Activated naive CD8-positive, alpha-beta T cell treated with anti-CD3 and anti-CD28 coated beads, Interleukin-2, amount 50 U/mL, for 24 hours (primary cell): ENCODE measurements around the gene RHOB.
A peak's percentile ranks its signal among the peaks of the same experiment; 100 is the strongest.
"Not testable (repeated sequence)": the region's sequence is repeated elsewhere in the genome, so short reads cannot be mapped to it uniquely, and the experiment has no call there.

Experiments
- ATAC-seq: fragments of 150-1000 bp; cut with Tn5 transposase; one replicate; pipeline ENCODE4 v1.10.0; 2021
- DNase-seq: peaks from one replicate; pipeline ENCODE4 v3.0.0; 2021
- H3K27ac Mint-ChIP-seq: one replicate; pipeline ENCODE4 v1.8.0; 2021; ENCODE audit warnings: mild to moderate bottlenecking, mixed read lengths
- H3K27me3 Mint-ChIP-seq: one replicate; pipeline ENCODE4 v1.8.0; 2021; ENCODE audit warnings: mixed read lengths
- H3K36me3 Mint-ChIP-seq: one replicate; pipeline ENCODE4 v1.8.0; 2021; ENCODE audit warnings: low read depth, mixed read lengths
- H3K4me1 Mint-ChIP-seq: one replicate; pipeline ENCODE4 v1.8.0; 2021; ENCODE audit warnings: mixed read lengths
- H3K4me3 Mint-ChIP-seq: one replicate; pipeline ENCODE4 v1.8.0; 2021; ENCODE audit warnings: mild to moderate bottlenecking, moderate library complexity, mixed read lengths
- H3K9me3 Mint-ChIP-seq: one replicate; pipeline ENCODE4 v1.8.0; 2021; ENCODE audit warnings: mixed read lengths

Gene RHOB

DNA sequence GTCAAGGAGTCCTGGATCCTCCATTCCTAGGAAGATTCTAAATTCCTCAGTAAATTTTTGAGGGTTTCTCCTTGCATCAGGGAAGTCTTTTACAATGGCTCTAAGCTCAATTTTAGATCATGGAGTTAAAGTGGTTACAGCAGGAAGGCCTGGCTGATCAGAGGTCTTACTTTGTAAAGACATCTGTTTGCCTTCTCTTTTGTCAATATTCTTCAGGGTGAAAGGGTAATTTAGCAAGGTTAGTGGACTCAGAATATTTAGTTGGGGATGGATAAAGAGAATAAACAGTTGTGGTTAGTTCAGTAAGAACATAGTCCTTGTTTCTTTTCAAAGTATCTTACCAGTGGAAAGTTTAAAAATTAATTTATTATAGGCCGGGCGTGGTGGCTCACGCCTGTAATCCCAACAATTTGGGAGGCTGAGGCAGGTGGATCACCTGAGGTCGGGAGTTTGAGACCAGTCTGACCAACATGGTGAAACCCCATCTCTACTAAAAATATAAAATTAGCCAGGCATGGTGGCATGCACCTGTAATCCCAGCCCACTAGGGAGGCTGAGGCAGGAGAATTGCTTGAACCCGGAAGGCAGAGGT is 29.5 kb upstream of the RHOB start:
- H3K27ac Mint-ChIP-seq, DNase-seq, ATAC-seq, H3K9me3 Mint-ChIP-seq, H3K4me3 Mint-ChIP-seq, H3K36me3 Mint-ChIP-seq, H3K4me1 Mint-ChIP-seq: not testable (repeated sequence)
- peaks cover 10% of the 10 kb centered on the region for H3K27me3 Mint-ChIP-seq

DNA sequence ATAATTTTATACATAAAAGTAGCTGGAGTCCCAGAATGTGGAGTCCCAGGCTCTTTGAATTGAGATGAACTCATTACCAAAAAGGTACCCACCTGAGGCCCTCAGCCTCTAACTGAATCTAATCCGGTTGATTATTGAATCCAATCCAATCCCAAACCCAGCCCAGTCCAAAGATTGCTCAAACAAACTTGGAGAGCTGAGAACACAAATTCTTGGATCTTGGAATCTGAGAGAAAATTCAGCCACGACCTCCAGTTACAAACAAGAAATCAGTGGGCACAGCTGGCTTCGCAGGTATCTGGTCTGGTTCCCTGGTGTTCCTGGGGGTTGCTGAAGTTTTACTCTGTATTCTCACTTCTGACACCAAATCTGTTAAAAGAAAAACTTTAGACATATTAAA is 28.4 kb upstream of the RHOB start:
- Mint-ChIP-seq H3K27ac (no peak overlapping the region), H3K27me3 (peaks cover 10% of the 10 kb centered on the region), H3K9me3 (no peaks in the 10 kb centered on the region), H3K4me3 (no peak overlapping the region), H3K36me3 (no peaks in the 10 kb centered on the region), H3K4me1 (peaks cover 2% of the 10 kb centered on the region)
- ATAC-seq (no peak), DNase-seq (no peak)

GRCh38 chr2:20419007-20419576 is 27.8 kb upstream of the RHOB start:
- Mint-ChIP-seq H3K4me1 (peaks cover 8% of the 10 kb centered on the region), H3K27ac (no peak overlapping the region), H3K9me3 (no peaks in the 10 kb centered on the region), H3K4me3 (no peak overlapping the region), H3K27me3 (peaks cover 8% of the 10 kb centered on the region), H3K36me3 (no peaks in the 10 kb centered on the region)
- no peak for ATAC-seq
- DNase-seq = no peak

- Mint-ChIP-seq H3K4me3 (no peak overlapping the region), H3K4me1 (peaks cover 14% of the 10 kb centered on the region), H3K27ac (no peak overlapping the region), H3K9me3 (no peaks in the 10 kb centered on the region), H3K27me3 (peaks cover 8% of the 10 kb centered on the region), H3K36me3 (no peaks in the 10 kb centered on the region)
- DNase-seq = no peak
- no peak for ATAC-seq
These were observed 27.1 kb upstream of the RHOB start for GRCh38 chr2:20419752-20420151.

DNA sequence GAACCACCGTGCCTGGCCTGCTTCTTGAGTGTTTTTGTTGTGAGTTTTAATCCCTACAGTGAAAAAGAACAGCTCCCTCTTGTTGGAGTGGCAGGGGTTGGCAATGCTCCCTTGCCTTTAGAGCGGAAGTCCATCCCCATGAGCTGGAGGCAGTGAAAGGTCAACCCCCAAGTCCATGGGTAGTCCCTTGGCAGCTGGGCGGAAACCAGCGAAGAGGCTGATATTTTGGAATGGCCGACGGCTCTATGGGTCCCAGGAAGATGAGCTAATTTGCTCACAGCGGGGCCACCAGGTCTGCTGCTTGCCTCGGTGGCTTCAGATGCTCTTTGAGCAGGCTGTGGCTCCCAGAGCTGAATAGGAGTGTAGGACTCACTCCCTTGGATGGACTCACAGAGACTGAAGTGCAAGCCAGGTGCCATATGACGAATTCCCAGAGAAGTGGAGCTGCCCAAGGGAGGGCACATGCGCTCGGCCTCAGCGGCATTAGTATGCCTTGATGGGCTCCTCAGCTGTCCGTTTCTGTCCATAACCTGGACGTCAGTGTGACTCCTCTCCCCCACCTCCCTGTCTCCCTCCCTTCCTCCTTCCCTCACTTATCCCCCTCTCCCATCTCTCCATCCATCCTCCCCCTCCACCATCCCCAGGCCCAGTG is 25.4 kb upstream of the RHOB start:
- Mint-ChIP-seq H3K4me3 (no peak overlapping the region), H3K36me3 (no peaks in the 10 kb centered on the region), H3K4me1 (peaks cover 29% of the 10 kb centered on the region), H3K27me3 (peaks cover 6% of the 10 kb centered on the region), H3K27ac (no peak overlapping the region), H3K9me3 (no peaks in the 10 kb centered on the region)
- DNase-seq (no peak), ATAC-seq (no peak)

- H3K9me3 Mint-ChIP-seq = no peaks in the 10 kb centered on the region
- peaks cover 6% of the 10 kb centered on the region for H3K27me3 Mint-ChIP-seq
- DNase-seq (no peak), ATAC-seq (no peak)
- H3K4me1 Mint-ChIP-seq = peaks cover 29% of the 10 kb centered on the region
- H3K4me3 Mint-ChIP-seq = no peak overlapping the region
- H3K27ac Mint-ChIP-seq = no peak overlapping the region
- H3K36me3 Mint-ChIP-seq = no peaks in the 10 kb centered on the region
These were observed 24.9 kb upstream of the RHOB start for GRCh38 chr2:20421988-20422370.

DNA sequence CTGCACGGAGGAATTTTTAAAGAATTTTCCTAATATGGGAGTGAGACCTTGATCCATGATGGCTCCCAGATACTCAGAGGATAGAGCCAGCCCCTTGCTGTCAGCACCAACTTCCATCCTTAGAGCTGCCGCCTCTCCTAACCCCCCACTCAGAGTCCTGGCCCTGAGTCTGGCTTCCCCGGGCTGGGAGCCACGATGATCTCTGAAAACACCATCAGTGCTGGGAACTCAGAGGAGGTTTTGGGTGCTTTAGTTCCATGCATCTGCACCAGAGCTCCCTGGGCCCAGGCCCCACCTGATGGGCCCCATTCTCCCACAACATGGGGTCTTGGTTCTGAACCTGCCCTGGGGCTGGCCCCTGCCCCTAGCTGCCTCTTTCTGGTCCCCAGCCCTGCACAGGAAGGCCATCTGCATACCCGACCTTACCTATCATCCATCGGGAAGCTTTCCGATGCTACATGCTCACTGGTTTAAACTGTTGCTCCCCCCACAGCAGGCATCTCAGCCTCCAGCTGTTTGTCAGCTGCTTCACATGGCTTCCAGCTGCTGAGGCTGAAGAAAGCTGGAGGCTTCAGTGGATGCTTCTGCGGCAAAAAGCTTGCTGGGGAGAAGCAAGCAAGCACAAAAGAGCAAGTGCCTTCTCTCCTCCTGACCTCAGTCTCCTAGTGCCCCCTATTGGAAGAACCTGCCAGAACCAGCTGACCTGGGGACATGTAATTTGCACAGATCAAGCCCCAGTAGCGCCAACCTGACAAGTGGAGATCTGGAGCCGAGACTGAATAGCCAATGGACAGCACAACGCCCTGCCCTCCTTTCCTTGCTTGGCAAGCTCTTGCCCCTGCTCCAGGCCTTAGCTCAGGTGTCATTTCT is 24.2 kb upstream of the RHOB start:
- H3K9me3 Mint-ChIP-seq = no peaks in the 10 kb centered on the region
- H3K36me3 Mint-ChIP-seq = no peaks in the 10 kb centered on the region
- no peak overlapping the region for H3K27ac Mint-ChIP-seq
- no peak overlapping the region for H3K4me3 Mint-ChIP-seq
- DNase-seq (no peak), ATAC-seq (no peak)
- H3K4me1 Mint-ChIP-seq = peaks cover 29% of the 10 kb centered on the region
- H3K27me3 Mint-ChIP-seq = peaks cover 2% of the 10 kb centered on the region

GRCh38 chr2:20423359-20423758 is 23.5 kb upstream of the RHOB start:
- Mint-ChIP-seq H3K36me3 (no peaks in the 10 kb centered on the region), H3K27me3 (peaks cover 2% of the 10 kb centered on the region), H3K4me3 (no peak overlapping the region), H3K4me1 (peaks cover 29% of the 10 kb centered on the region), H3K9me3 (no peaks in the 10 kb centered on the region), H3K27ac (peak overlapping the region; percentile 10)
- DNase-seq (no peak), ATAC-seq (no peak)

GRCh38 chr2:20423847-20424246 is 23.0 kb upstream of the RHOB start:
- H3K4me1 Mint-ChIP-seq = peaks cover 29% of the 10 kb centered on the region
- no peak overlapping the region for H3K4me3 Mint-ChIP-seq
- H3K9me3 Mint-ChIP-seq = no peaks in the 10 kb centered on the region
- H3K36me3 Mint-ChIP-seq = no peaks in the 10 kb centered on the region
- ATAC-seq = no peak
- peak overlapping the region; percentile 10 for H3K27ac Mint-ChIP-seq
- peaks cover 2% of the 10 kb centered on the region for H3K27me3 Mint-ChIP-seq
- DNase-seq = no peak

GRCh38 chr2:20424300-20425290 is 22.3 kb upstream of the RHOB start:
- H3K4me3 Mint-ChIP-seq = peak overlapping the region; percentile 18
- peaks cover 35% of the 10 kb centered on the region for H3K4me1 Mint-ChIP-seq
- H3K27me3 Mint-ChIP-seq = peaks cover 2% of the 10 kb centered on the region
- no peaks in the 10 kb centered on the region for H3K9me3 Mint-ChIP-seq
- ATAC-seq = peak; percentile 44
- no peaks in the 10 kb centered on the region for H3K36me3 Mint-ChIP-seq
- DNase-seq = peak; percentile 27
- no peak overlapping the region for H3K27ac Mint-ChIP-seq

GRCh38 chr2:20425371-20425881 is 21.4 kb upstream of the RHOB start:
- no peaks in the 10 kb centered on the region for H3K27me3 Mint-ChIP-seq
- ATAC-seq (no peak), DNase-seq (no peak)
- H3K4me3 Mint-ChIP-seq = peak overlapping the region; percentile 18
- H3K9me3 Mint-ChIP-seq = no peaks in the 10 kb centered on the region
- peak overlapping the region; percentile 5 for H3K27ac Mint-ChIP-seq
- peaks cover 43% of the 10 kb centered on the region for H3K4me1 Mint-ChIP-seq
- no peaks in the 10 kb centered on the region for H3K36me3 Mint-ChIP-seq

DNA sequence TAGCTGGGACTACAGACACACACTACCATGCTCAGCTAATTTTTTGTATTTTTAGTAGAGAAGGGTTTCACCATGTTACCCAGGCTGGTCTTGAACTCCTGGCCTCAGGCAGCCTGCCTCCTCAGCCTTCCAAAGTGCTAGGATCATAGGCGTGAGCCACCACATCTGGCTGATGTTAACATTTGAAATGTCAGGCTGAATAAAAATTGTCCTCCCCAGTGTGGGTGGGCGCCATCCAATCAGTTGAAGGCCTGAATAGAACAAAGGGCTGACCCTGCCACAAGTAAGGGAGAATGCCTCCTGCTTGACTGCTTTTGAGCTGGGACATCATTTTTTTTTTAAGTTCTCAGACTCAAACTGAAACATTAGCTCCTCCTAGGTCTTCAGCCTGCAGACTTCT is 21.0 kb upstream of the RHOB start:
- DNase-seq = no peak
- H3K9me3 Mint-ChIP-seq = no peaks in the 10 kb centered on the region
- H3K36me3 Mint-ChIP-seq = no peaks in the 10 kb centered on the region
- no peaks in the 10 kb centered on the region for H3K27me3 Mint-ChIP-seq
- H3K4me3 Mint-ChIP-seq = no peak overlapping the region
- no peak overlapping the region for H3K27ac Mint-ChIP-seq
- no peak for ATAC-seq
- peaks cover 48% of the 10 kb centered on the region for H3K4me1 Mint-ChIP-seq

DNA sequence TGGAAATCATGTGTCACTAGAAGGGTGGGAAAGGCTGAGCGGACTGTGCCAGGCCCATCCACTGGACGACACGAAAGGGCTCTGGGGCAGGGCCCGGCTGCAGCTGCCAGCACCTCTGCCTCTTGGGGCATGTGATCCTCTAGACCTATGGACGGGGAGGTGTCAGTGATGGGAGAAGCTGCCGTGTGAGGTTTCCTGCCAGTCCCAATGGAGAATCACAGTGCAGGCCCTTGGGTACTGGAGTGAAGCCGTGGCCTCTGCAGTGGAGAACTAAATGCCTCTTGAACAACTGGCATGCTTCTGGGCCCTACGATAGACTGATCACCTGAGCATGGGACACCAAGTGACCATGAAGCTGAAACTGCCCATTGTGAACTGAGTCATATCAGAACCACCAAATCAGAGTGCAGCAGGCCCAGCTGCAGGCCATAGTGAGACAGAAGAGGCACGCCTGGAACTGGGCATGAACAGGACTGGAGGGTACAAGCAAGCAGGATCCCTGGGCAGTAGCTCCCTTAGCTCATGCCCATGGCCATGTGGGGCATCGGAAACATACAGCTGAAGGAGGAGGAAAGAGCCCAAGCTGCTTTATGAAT is 18.8 kb upstream of the RHOB start:
- Mint-ChIP-seq H3K4me3 (no peak overlapping the region), H3K9me3 (no peaks in the 10 kb centered on the region), H3K36me3 (no peaks in the 10 kb centered on the region), H3K27me3 (peaks cover 5% of the 10 kb centered on the region), H3K27ac (no peak overlapping the region), H3K4me1 (peaks cover 57% of the 10 kb centered on the region)
- ATAC-seq (no peak), DNase-seq (no peak)
